Myometrial cell (primary cell): ENCODE results near the gene SLX4IP. TPM values are rescaled to one million over a fixed set of nuclear protein-coding genes. Genes with fewer than 3 reads are reported as not detected.

ENCODE experiments used
- total RNA-seq: library from RNA; depleted of rRNA; stranded (reverse); fragments of >200 nt; gene quantifications from 2 replicates; pipeline ENCODE4 v1.2.3, GENCODE V29; 2015

Gene SLX4IP
- total RNA-seq = 3.2 TPM in 2 replicates

GRCh38 chr20:10434832-10435812 lies at the start of gene SLX4IP:
TSS of gene SLX4IP (plus strand) at chr20:10435305. CDS start at chr20:10458205, 22,900 bp downstream.

DNA sequence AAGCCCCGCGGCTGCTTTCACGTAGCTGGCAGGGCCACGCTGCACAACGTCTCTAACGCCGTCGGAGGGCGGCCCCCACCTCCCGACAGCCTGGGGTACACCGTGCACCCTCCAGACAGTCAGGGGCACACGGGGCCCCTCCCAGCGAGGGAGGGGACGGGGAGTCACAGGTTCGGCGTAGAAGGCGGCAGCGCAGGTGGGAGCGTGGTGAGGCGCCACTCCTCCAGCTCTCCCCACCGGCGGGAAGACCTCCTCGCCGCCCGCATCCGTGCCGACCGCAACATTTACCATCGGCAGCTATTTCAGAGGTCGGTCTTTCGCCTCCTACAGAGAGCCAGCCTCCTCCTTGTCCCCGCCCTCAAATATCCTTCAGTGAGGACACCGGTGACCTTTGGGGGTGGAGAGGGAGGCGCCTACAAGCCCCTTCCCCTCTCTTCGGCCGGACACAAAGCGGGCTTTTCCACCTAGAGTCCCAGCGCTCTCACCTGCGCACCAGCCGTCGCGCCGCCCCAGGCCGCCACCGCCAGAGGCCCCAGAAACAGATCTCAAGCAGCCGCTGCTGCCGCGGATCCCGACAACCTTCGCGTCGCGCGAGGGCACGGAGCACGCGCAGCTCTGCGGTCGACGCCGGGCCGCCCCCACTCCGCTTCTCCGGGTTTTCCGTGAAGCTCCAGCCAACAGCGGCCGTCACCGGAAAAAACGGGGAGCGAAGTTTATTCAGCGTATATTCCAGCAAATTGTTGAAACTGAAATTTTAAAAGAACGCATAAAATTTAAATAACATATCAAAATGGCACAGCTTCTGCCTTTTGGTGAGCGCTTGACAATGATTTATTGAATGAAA lies 1.3 kb upstream of the SLX4IP start, which contains the start of gene MKKS:
TSS of gene MKKS (minus strand) at position 600 of the 844 bp plus-strand sequence. CDS start 20,708 bp downstream, outside the sequence.

GRCh38 chr20:10673842-10674683 lies 239.0 kb downstream of the SLX4IP start, which contains the start of gene JAG1:
TSS of gene JAG1 (minus strand) at chr20:10673999. CDS start at chr20:10673530, 469 bp downstream.

Other genes starting within 250 kb of the SLX4IP start
- 4.3 and 7.3 TPM in 2 replicates for gene SNAP25, start 216.5 kb upstream of the SLX4IP start, total RNA-seq
- 3.7 and 6.7 TPM in 2 replicates for gene MKKS, start 1.1 kb upstream of the SLX4IP start, total RNA-seq
- gene JAG1, start 238.7 kb downstream of the SLX4IP start, total RNA-seq = 3.2 and 10.6 TPM in 2 replicates